Spleen (tissue), 11 donors: ENCODE measurements around the gene RIC8A. TPM values are rescaled to one million over a fixed set of nuclear protein-coding genes. Genes with fewer than 3 reads are reported as not detected.
"Not testable (repeated sequence)": the region's sequence is repeated elsewhere in the genome, so short reads cannot be mapped to it uniquely, and the experiment has no call there.

Source experiments
- DNase-seq: peaks from one replicate; pipeline ENCODE4 v3.0.0-alpha.2; 2020
- H3K27ac ChIP-seq, 8 donors: fragments of 200-600 bp; sonication (generic) in 7 of 8; 1 replicate in 4 of 8; 2 replicates in 4 of 8; pipeline versions ENCODE4 v1.5.0 to v1.8.0; 2016 to 2021; ENCODE audit warnings: inconsistent platforms in 4 of 8, mild to moderate bottlenecking in 4 of 8, moderate library complexity in 1 of 8
- H3K27me3 ChIP-seq, 7 donors: fragments of 200-600 bp; sonication (generic) in 6 of 7; replicated peaks in 1 of 7; 1 replicate in 4 of 7; 2 replicates in 3 of 7; pipeline versions ENCODE4 v1.5.0 to v1.8.0; 2016 to 2021; ENCODE audit warnings: inconsistent platforms in 3 of 7, mild to moderate bottlenecking in 1 of 7
- H3K36me3 ChIP-seq, 6 donors: fragments of 200-600 bp; sonication (generic) in 5 of 6; 1 replicate in 4 of 6; 2 replicates in 2 of 6; pipeline versions ENCODE4 v1.5.0 to v1.8.0; 2016 to 2021; ENCODE audit warnings: inconsistent platforms in 2 of 6
- H3K4me1 ChIP-seq, 6 donors: fragments of 200-600 bp; sonication (generic) in 5 of 6; 1 replicate in 3 of 6; 2 replicates in 3 of 6; pipeline versions ENCODE4 v1.5.0 to v1.8.0; 2016 to 2021; ENCODE audit warnings: inconsistent platforms in 3 of 6
- H3K4me3 ChIP-seq, 8 donors: fragments of 200-600 bp; sonication (generic) in 7 of 8; 1 replicate in 4 of 8; 2 replicates in 4 of 8; pipeline versions ENCODE4 v1.5.0 to v1.8.0; 2016 to 2021; ENCODE audit warnings: inconsistent platforms in 4 of 8, mild to moderate bottlenecking in 4 of 8, moderate library complexity in 2 of 8
- H3K9me3 ChIP-seq, 8 donors: fragments of 200-600 bp; sonication (generic) in 7 of 8; 1 replicate in 4 of 8; 2 replicates in 4 of 8; pipeline versions ENCODE4 v1.5.0 to v1.8.0; 2016 to 2021; ENCODE audit warnings: inconsistent platforms in 4 of 8
- CTCF ChIP-seq, 11 experiments: fragments of 200-600 bp in 7 of 11; fragments of 450-650 bp in 4 of 11; sonication (generic) in 4 of 11; IDR thresholded peaks in 8 of 11; conservative IDR thresholded peaks in 3 of 11; 1 replicate in 7 of 11; 2 replicates in 4 of 11; pipeline versions ENCODE4 v1.4.0 to v1.8.0; 2016 to 2021; ENCODE audit warnings: antibody characterized with exemption in 11 of 11, inconsistent platforms in 4 of 11, mild to moderate bottlenecking in 1 of 11
- POLR2A ChIP-seq, 3 donors: fragments of 450-650 bp; IDR thresholded peaks; one replicate each; pipeline ENCODE4 v1.5.1; 2017; ENCODE audit warnings: antibody characterized with exemption in 3 of 3, mild to moderate bottlenecking in 1 of 3
- POLR2AphosphoS5 ChIP-seq, 3 donors: sonication (generic); formaldehyde crosslinking; IDR thresholded peaks; one replicate each; pipeline ENCODE4 v1.5.1; 2017; ENCODE audit warnings: antibody characterized with exemption in 3 of 3
- WGBS, 5 donors: extraction: QIAGEN DNeasy Blood & Tissue Kit in 3 of 5; methylation state at CpG; one replicate each; pipeline versions ENCODE4 v1.1.5 to v1.1.7; 2013 to 2018; 5-methylcytosine and 5-hydroxymethylcytosine counted together
- intact Hi-C: fragments of 100-400 bp; cut with DNase I; formaldehyde crosslinking; loops from one replicate; pipeline ENCODE4 v1.15.0; 2023; ENCODE audit warnings: low total_unique reads
- polyA plus RNA-seq, 3 donors: library from polyadenylated mRNA; stranded (reverse); fragments of 200-250 nt; gene quantifications; one replicate each; pipeline ENCODE4 v1.2.1, GENCODE V29; 2013
- total RNA-seq, 7 donors: library from RNA; depleted of rRNA in 3 of 7; stranded (reverse); fragments of >200 nt in 3 of 7; fragmentation: NEBNext Ultra II Directional in 4 of 7; extraction: Animal tissue kit (Norgen Biotek cat#: 25700) in 4 of 7; gene quantifications; one replicate each; pipeline versions ENCODE4 v1.1.0 to v1.2.1, GENCODE V29; 2016 to 2021
- donor health status: healthy with polysubstance abuse.
- donor health status: DM: no; HTN: no; CAD: no; lungs with moderate emphysema.
- donor health status: DM: no; HTN: no; CAD: no.
- donor health status: Bipolar disorder and iron deficiency.
- donor health status: healthy.
- donor health status: DM: no; HTN: no; CAD: no.
- donor health status: DM: yes; HTN: yes; CAD: no.

RIC8A gene
- total and polyA plus RNA-seq, 10 donors = 38.6 to 141 (median 79.6) TPM

- Histone ChIP-seq H3K27ac (peak overlapping the region; percentile 85 to 99 (median 97)), H3K9me3 (no peaks in the 10 kb centered on the region), H3K4me3 (peak overlapping the region; percentile 71 to 99 (median 92)), H3K36me3 (peaks cover 0 to 30% (median 12%) of the 10 kb centered on the region in 6 donors), H3K4me1 (peaks cover 21 to 49% (median 38%) of the 10 kb centered on the region in 6 donors), H3K27me3 (no peaks in the 10 kb centered on the region)
- WGBS, 5 donors = 2 to 5% (median 3%) methylated on average over 13 of the region's 13 CpGs
- intact Hi-C loops = no loop called here
- DNase-seq = no peak
- no peak for TF ChIP-seq POLR2AphosphoS5 (IDR thresholded peaks at IDR 0.05)
- TF ChIP-seq CTCF (IDR thresholded peaks at IDR 0.05 in 8 of 11, conservative IDR thresholded peaks at IDR 0.05 in 3 of 11) = no peak
- TF ChIP-seq POLR2A (IDR thresholded peaks at IDR 0.05) = no peak
These were observed 28.1 kb downstream of the RIC8A start for GRCh38 chr11:235609-235996.

GRCh38 chr11:235997-236773 is 28.7 kb downstream of the RIC8A start, which contains the start of gene SIRT3:
SIRT3 (minus strand) TSS chr11:236342; CDS start chr11:236328, 14 bp downstream.
- Histone ChIP-seq H3K9me3 (no peaks in the 10 kb centered on the region), H3K27me3 (no peaks in the 10 kb centered on the region), H3K4me3 (peak within 1 kb of the TSS; percentile 71 to 99 (median 92)), H3K27ac (peak within 1 kb of the TSS; percentile 85 to 99 (median 97)), H3K4me1 (peaks cover 21 to 54% (median 38%) of the 10 kb centered on the region in 6 donors), H3K36me3 (peaks cover 0 to 36% (median 18%) of the 10 kb centered on the region in 6 donors)
- intact Hi-C loops = no loop called here
- peak; percentile 96 for DNase-seq
- TF ChIP-seq CTCF (IDR thresholded peaks at IDR 0.05 in 8 of 11, conservative IDR thresholded peaks at IDR 0.05 in 3 of 11) (peak in 9 of 11 experiments; percentile 24 to 67 (median 46)), POLR2A (IDR thresholded peaks at IDR 0.05) (peak in 1 of 3 donors; percentile 70), POLR2AphosphoS5 (IDR thresholded peaks at IDR 0.05) (peak; percentile 74 to 82 (median 81))
- WGBS, 5 donors = 0 to 1% (median 1%) methylated on average over 21 to 70 of the region's 70 CpGs

- Histone ChIP-seq H3K4me1 (peaks cover 21 to 60% (median 38%) of the 10 kb centered on the region in 6 donors), H3K36me3 (peaks cover 0 to 41% (median 24%) of the 10 kb centered on the region in 6 donors), H3K9me3 (no peaks in the 10 kb centered on the region), H3K27me3 (no peaks in the 10 kb centered on the region), H3K4me3 (peak within 1 kb of the TSS; percentile 71 to 99 (median 92)), H3K27ac (peak within 1 kb of the TSS; percentile 85 to 99 (median 97))
- DNase-seq = peak; percentile 97
- WGBS, 5 donors = 1 to 3% (median 3%) methylated on average over 27 to 62 of the region's 62 CpGs
- peak; percentile 83 to 96 (median 87) for TF ChIP-seq POLR2AphosphoS5 (IDR thresholded peaks at IDR 0.05)
- no peak for TF ChIP-seq POLR2A (IDR thresholded peaks at IDR 0.05)
- peak in 4 of 11 experiments; percentile 17 to 50 (median 25) for TF ChIP-seq CTCF (IDR thresholded peaks at IDR 0.05 in 8 of 11, conservative IDR thresholded peaks at IDR 0.05 in 3 of 11)
- intact Hi-C loops = no loop called here
These were observed 29.6 kb downstream of the RIC8A start, which contains the start of gene PSMD13 for GRCh38 chr11:236774-237767. PSMD13 (plus strand) TSS chr11:236976; CDS start chr11:237050, 74 bp downstream.

- Histone ChIP-seq H3K4me3 (peak overlapping the region in 2 of 8 donors; percentile 88 to 92), H3K4me1 (peaks cover 21 to 60% (median 38%) of the 10 kb centered on the region in 6 donors), H3K36me3 (peaks cover 2 to 52% (median 31%) of the 10 kb centered on the region in 6 donors)
- WGBS, 5 donors = 84 to 93% (median 87%) methylated on average over 7 of the region's 7 CpGs
- H3K27me3 ChIP-seq, H3K27ac ChIP-seq, H3K9me3 ChIP-seq, intact Hi-C loops, DNase-seq: not testable (repeated sequence)
These were observed 30.8 kb downstream of the RIC8A start for GRCh38 chr11:238346-238745.
